SK-N-SH (cell line): ENCODE data around the gene CD101. TPM values are rescaled to one million over a fixed set of nuclear protein-coding genes. Genes with fewer than 3 reads are reported as not detected.

Experiments
- CTCF ChIA-PET: fragments of 300-600, 350-600 bp; formaldehyde crosslinking; extraction: SDS; loops from one replicate; lab custom pipeline; 2021; lab: Yijun Ruan, JAX
- POLR2A ChIA-PET: fragments of 350-600 bp; sonication (Branson Sonifier 250); formaldehyde crosslinking; extraction: SDS; loops from one replicate; lab custom pipeline; 2020; ENCODE audit warnings: antibody characterized with exemption, inconsistent platforms; lab: Yijun Ruan, JAX
- DNase-seq: peaks from one replicate; pipeline ENCODE4 v3.0.0; 2012
- H2AFZ ChIP-seq: fragments of 200-600 bp; sonication (generic); 2 replicates; pipeline ENCODE4 v1.8.1; 2016; ENCODE audit warnings: antibody characterized with exemption, mild to moderate bottlenecking, low read depth
- H3F3A ChIP-seq: fragments of 200-600 bp; sonication (generic); replicated peaks from 2 replicates; pipeline ENCODE3; 2016; ENCODE audit warnings: antibody characterized with exemption, mild to moderate bottlenecking; ENCODE audit not compliant: insufficient read depth
- H3K27ac ChIP-seq, 2 experiments: fragments of 200-500 bp in 1 of 2; fragments of 200-600 bp in 1 of 2; sonication (Bioruptor generic) in 1 of 2; sonication (generic), shearing (Covaris generic) in 1 of 2; 2 replicates each; pipeline versions ENCODE4 v1.5.1 to v1.6.1; 2014 to 2016; ENCODE audit warnings: low read depth in 2 of 2, inconsistent platforms in 1 of 2, low read length in 1 of 2, mild to moderate bottlenecking in 1 of 2, mixed read lengths in 1 of 2
- H3K27me3 ChIP-seq: fragments of 200-600 bp; sonication (generic), shearing (Covaris generic); 2 replicates; pipeline ENCODE4 v1.6.1; 2016; ENCODE audit warnings: mixed run types; ENCODE audit not compliant: insufficient read depth
- H3K36me3 ChIP-seq, 2 experiments: fragments of 200-500 bp in 1 of 2; fragments of 200-600 bp in 1 of 2; sonication (Bioruptor generic) in 1 of 2; sonication (generic) in 1 of 2; replicated peaks in 1 of 2; 2 replicates each; pipeline versions ENCODE3 to v1.5.1; 2014 to 2016; ENCODE audit warnings: low read length in 1 of 2, mild to moderate bottlenecking in 1 of 2; ENCODE audit not compliant: insufficient read depth in 2 of 2, control insufficient read depth in 1 of 2
- H3K4me1 ChIP-seq, 2 experiments: fragments of 200-500 bp in 1 of 2; fragments of 200-600 bp in 1 of 2; sonication (Bioruptor generic) in 1 of 2; sonication (generic), shearing (Covaris generic) in 1 of 2; 2 replicates each; pipeline versions ENCODE4 v1.5.1 to v1.6.1; 2014 to 2016; ENCODE audit warnings: low read depth in 1 of 2, low read length in 1 of 2, mixed run types in 1 of 2; ENCODE audit not compliant: insufficient read depth in 2 of 2, control insufficient read depth in 1 of 2
- H3K4me2 ChIP-seq: fragments of 200-600 bp; sonication (generic), shearing (Covaris generic); 2 replicates; pipeline ENCODE4 v1.6.1; 2017; ENCODE audit warnings: mixed run types
- H3K4me3 ChIP-seq, 2 experiments: fragments of 200-500 bp in 1 of 2; fragments of 200-600 bp in 1 of 2; sonication (Bioruptor generic) in 1 of 2; sonication (generic), shearing (Covaris generic) in 1 of 2; 2 replicates each; pipeline versions ENCODE4 v1.5.1 to v1.8.1; 2014 to 2016; ENCODE audit warnings: low read depth in 2 of 2, inconsistent platforms in 1 of 2, low read length in 1 of 2, mild to moderate bottlenecking in 1 of 2, mixed read lengths in 1 of 2, moderate library complexity in 1 of 2
- H3K79me2 ChIP-seq: fragments of 200-600 bp; sonication (generic); 2 replicates; pipeline ENCODE4 v1.8.1; 2017; ENCODE audit warnings: mild to moderate bottlenecking; ENCODE audit not compliant: insufficient read depth
- H3K9ac ChIP-seq: fragments of 200-600 bp; sonication (generic); 2 replicates; pipeline ENCODE4 v1.6.1; 2017; ENCODE audit warnings: mixed run types
- H3K9me2 ChIP-seq: fragments of 200-600 bp; sonication (generic); 2 replicates; pipeline ENCODE4 v1.6.1; 2017; ENCODE audit warnings: mixed run types
- H3K9me3 ChIP-seq: fragments of 200-600 bp; sonication (generic); 2 replicates; pipeline ENCODE4 v1.6.1; 2017; ENCODE audit warnings: mixed run types, mild to moderate bottlenecking, moderate library complexity
- H4K20me1 ChIP-seq: fragments of 200-600 bp; sonication (generic); 2 replicates; pipeline ENCODE4 v1.6.1; 2017; ENCODE audit warnings: mild to moderate bottlenecking, mixed run types; ENCODE audit not compliant: insufficient read depth
- CHD2 ChIP-seq: fragments of 150-350 bp; IDR thresholded peaks from 2 replicates; pipeline ENCODE4 v1.6.1; 2018; ENCODE audit warnings: low read length; ENCODE audit not compliant: partially characterized antibody
- EP300 ChIP-seq, 2 experiments: IDR thresholded peaks; 2 replicates each; pipeline versions ENCODE4 v1.4.0 to v1.6.1; 2012; ENCODE audit warnings: borderline replicate concordance in 1 of 2, low read depth in 1 of 2, low read length in 1 of 2
- FOXJ3 ChIP-seq: sonication (generic); formaldehyde crosslinking; IDR thresholded peaks from 2 replicates; pipeline ENCODE4 v1.5.1; 2020; ENCODE audit warnings: mild to moderate bottlenecking, missing genetic modification reagents
- GATA2 ChIP-seq: sonication (generic); formaldehyde crosslinking; IDR thresholded peaks from 2 replicates; pipeline ENCODE4 v1.5.0; 2020; ENCODE audit warnings: mild to moderate bottlenecking, missing genetic modification reagents
- JUND ChIP-seq: IDR thresholded peaks from 2 replicates; pipeline ENCODE4 v1.4.0; 2012
- MXI1 ChIP-seq: IDR thresholded peaks from 2 replicates; pipeline ENCODE4 v1.6.1; 2012; ENCODE audit warnings: mild to moderate bottlenecking, low read depth, low read length, improper control_type of control experiment
- POLR2AphosphoS5 ChIP-seq: IDR thresholded peaks from 2 replicates; pipeline ENCODE4 v1.6.1; 2012; ENCODE audit warnings: low read depth, low read length
- RFX5 ChIP-seq: IDR thresholded peaks from 2 replicates; pipeline ENCODE4 v1.6.1; 2012; ENCODE audit warnings: mild to moderate bottlenecking, improper control_type of control experiment, low read length
- SIN3A ChIP-seq: IDR thresholded peaks from 2 replicates; pipeline ENCODE4 v1.6.1; 2012; ENCODE audit warnings: low read depth, mild to moderate bottlenecking, low read length, moderate library complexity, borderline replicate concordance
- SMC3 ChIP-seq: IDR thresholded peaks from 2 replicates; pipeline ENCODE4 v1.6.1; 2012; ENCODE audit warnings: low read depth, low read length, improper control_type of control experiment
- TAF1 ChIP-seq: IDR thresholded peaks from 2 replicates; pipeline ENCODE4 v1.6.1; 2012; ENCODE audit warnings: low read depth, mild to moderate bottlenecking, low read length, moderate library complexity, borderline replicate concordance
- YY1 ChIP-seq: IDR thresholded peaks from 2 replicates; pipeline ENCODE4 v1.4.0; 2012; ENCODE audit warnings: low read depth, mild to moderate bottlenecking
- WGBS: methylation state at CpG from one replicate; pipeline ENCODE4 v1.1.6; 2017; ENCODE audit warnings: low lambda C conversion rate; 5-methylcytosine and 5-hydroxymethylcytosine counted together
- polyA plus RNA-seq, 3 experiments: library from polyadenylated mRNA; depleted of rRNA; stranded (reverse); fragments of >200 nt; gene quantifications; 2 replicates each; pipeline ENCODE4 v1.2.3, GENCODE V29; 2012
- TF ChIP-seq, protein P1 (sequence below): fragments of 200-600 bp; sonication (generic); IDR thresholded peaks from 2 replicates; pipeline ENCODE4 v1.6.1; 2017; ENCODE audit warnings: antibody characterized with exemption, mild to moderate bottlenecking, moderate library complexity
- TF ChIP-seq, protein P2 (sequence below): IDR thresholded peaks from 2 replicates; pipeline ENCODE4; 2012

The CD101 gene
- polyA plus RNA-seq, 1 of the 3 experiments (the other 2 are of a cell fraction), result 0.16 TPM

DNA sequence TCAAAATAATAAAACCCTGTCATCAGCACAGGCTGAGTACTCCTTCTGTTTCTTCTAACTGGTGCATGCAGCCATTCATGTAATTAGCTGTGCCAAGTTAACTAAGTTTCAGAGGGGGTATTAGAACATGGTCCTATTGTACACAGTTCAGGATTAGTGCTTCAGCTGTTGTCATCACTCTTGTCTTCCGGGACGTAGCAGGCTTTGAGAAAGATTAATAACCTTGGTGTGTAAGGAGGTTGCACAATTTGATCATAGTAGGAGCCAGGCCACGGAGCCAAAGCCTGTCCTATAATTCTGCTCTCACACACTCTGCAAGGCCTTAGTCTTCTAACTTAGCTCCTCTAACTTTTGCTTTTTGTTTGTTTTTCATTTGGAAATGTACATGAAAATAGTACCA is 47.1 kb upstream of the CD101 start:
- CTCF ChIA-PET, result interaction anchor here (0.7 kb wide), 1 partner anchor 805 kb away, joined by 3 read pairs; no protein-coding TSS in a partner anchor
- no peak overlapping the region for H3K4me3 ChIP-seq
- H3K27me3 ChIP-seq, result no peaks in the 10 kb centered on the region
- H3K4me1 ChIP-seq, result peaks cover 0 to 9% of the 10 kb centered on the region in 2 experiments; a peak in 2 of 4 replicates
- H2AFZ ChIP-seq, result no peak overlapping the region
- POLR2A ChIA-PET, result no interaction called here
- no peak overlapping the region for H3K27ac ChIP-seq
- H3K9me3 ChIP-seq, result no peaks in the 10 kb centered on the region
- H3K36me3 ChIP-seq, result peaks cover 0 to 2% of the 10 kb centered on the region in 2 experiments
- H3K4me2 ChIP-seq, result no peak overlapping the region
- DNase-seq, result no peak
- no peaks in the 10 kb centered on the region for H3F3A ChIP-seq
- H3K79me2 ChIP-seq, result no peaks in the 10 kb centered on the region
- no peaks in the 10 kb centered on the region for H3K9me2 ChIP-seq
- H4K20me1 ChIP-seq, result no peaks in the 10 kb centered on the region
- 82% methylated on average over 3 of the region's 3 CpGs for WGBS
- TF ChIP-seq RFX5 (no peak), SMC3 (no peak), EP300 (IDR thresholded peaks at IDR 0.05; ENCODE audit: borderline replicate concordance in 1 of 2, low read depth in 1 of 2, low read length in 1 of 2) (no peak), POLR2AphosphoS5 (no peak), FOXJ3 (CRISPR knock-in tag) (no peak), SIN3A (no peak), MXI1 (no peak), CHD2 (no peak)
- TF ChIP-seq, protein P1, sequence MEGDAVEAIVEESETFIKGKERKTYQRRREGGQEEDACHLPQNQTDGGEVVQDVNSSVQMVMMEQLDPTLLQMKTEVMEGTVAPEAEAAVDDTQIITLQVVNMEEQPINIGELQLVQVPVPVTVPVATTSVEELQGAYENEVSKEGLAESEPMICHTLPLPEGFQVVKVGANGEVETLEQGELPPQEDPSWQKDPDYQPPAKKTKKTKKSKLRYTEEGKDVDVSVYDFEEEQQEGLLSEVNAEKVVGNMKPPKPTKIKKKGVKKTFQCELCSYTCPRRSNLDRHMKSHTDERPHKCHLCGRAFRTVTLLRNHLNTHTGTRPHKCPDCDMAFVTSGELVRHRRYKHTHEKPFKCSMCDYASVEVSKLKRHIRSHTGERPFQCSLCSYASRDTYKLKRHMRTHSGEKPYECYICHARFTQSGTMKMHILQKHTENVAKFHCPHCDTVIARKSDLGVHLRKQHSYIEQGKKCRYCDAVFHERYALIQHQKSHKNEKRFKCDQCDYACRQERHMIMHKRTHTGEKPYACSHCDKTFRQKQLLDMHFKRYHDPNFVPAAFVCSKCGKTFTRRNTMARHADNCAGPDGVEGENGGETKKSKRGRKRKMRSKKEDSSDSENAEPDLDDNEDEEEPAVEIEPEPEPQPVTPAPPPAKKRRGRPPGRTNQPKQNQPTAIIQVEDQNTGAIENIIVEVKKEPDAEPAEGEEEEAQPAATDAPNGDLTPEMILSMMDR, result no peak
- no peak overlapping the region for H3K9ac ChIP-seq

DNA sequence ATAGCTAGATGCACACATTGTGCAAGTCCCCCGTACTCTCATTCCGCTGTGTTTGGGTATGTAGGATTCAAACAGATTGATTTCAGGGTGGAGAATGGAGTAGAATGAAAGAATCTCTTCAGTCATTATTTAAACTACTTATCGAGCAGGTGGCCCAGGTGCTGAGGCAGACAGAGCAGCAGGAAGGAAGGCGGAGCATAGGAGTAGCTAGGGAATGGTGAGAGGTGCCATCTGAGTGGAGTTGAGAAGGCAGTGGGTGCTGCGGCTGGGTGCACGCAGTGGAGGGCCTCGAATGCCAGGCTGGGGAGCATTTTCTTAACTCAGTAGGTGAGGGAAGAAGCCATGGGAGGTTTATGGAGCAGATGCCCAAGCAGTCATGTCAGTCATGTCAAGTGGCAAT is 45.2 kb upstream of the CD101 start:
- CTCF ChIA-PET, result no interaction called here
- Histone ChIP-seq H3K9me2 (no peaks in the 10 kb centered on the region), H4K20me1 (no peaks in the 10 kb centered on the region), H3K4me3 (no peak overlapping the region), H3K27me3 (no peaks in the 10 kb centered on the region), H3K36me3 (peaks cover 0 to 2% of the 10 kb centered on the region in 2 experiments), H3K79me2 (no peaks in the 10 kb centered on the region), H3K4me1 (no peaks in the 10 kb centered on the region), H2AFZ (no peak overlapping the region), H3K9me3 (no peaks in the 10 kb centered on the region), H3F3A (no peaks in the 10 kb centered on the region), H3K27ac (no peak overlapping the region), H3K9ac (no peak overlapping the region), H3K4me2 (no peak overlapping the region)
- TF ChIP-seq JUND, result no peak
- TF ChIP-seq, protein P2, sequence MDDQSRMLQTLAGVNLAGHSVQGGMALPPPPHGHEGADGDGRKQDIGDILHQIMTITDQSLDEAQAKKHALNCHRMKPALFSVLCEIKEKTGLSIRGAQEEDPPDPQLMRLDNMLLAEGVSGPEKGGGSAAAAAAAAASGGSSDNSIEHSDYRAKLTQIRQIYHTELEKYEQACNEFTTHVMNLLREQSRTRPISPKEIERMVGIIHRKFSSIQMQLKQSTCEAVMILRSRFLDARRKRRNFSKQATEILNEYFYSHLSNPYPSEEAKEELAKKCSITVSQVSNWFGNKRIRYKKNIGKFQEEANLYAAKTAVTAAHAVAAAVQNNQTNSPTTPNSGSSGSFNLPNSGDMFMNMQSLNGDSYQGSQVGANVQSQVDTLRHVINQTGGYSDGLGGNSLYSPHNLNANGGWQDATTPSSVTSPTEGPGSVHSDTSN, result no peak
- no peak for TF ChIP-seq SMC3
- TF ChIP-seq GATA2 (CRISPR knock-in tag), result no peak
- TF ChIP-seq YY1, result no peak
- TF ChIP-seq TAF1, result no peak
- WGBS, result 88% methylated on average over 7 of the region's 7 CpGs
- no peak for DNase-seq
- POLR2A ChIA-PET, result no interaction called here
